GF-D8 (cell line): ENCODE data around the gene CBLN3.

Experiments
- DNase-seq: peaks from one replicate; lab custom pipeline; 2025; lab: John Stamatoyannopoulos, UW

CBLN3 gene

GRCh38 chr14:24425704-24426103 is 3.8 kb downstream of the CBLN3 start:
- DNase-seq: no peak

- no peak for DNase-seq
Observed at GRCh38 chr14:24422694-24423601, 6.5 kb downstream of the CBLN3 start.

- DNase-seq: peak; percentile 41
Observed at GRCh38 chr14:24422261-24422660, 7.2 kb downstream of the CBLN3 start.

GRCh38 chr14:24418492-24418873 is 11.0 kb downstream of the CBLN3 start:
- DNase-seq: no peak

- no peak for DNase-seq
Observed at GRCh38 chr14:24417832-24418491, 11.5 kb downstream of the CBLN3 start.

GRCh38 chr14:24416932-24417619 is 12.4 kb downstream of the CBLN3 start:
- no peak for DNase-seq

GRCh38 chr14:24416254-24416931 is 13.1 kb downstream of the CBLN3 start:
- no peak for DNase-seq

GRCh38 chr14:24415421-24416253 is 13.8 kb downstream of the CBLN3 start:
- no peak for DNase-seq

GRCh38 chr14:24414732-24415420 is 14.6 kb downstream of the CBLN3 start:
- DNase-seq: no peak

- no peak for DNase-seq
Observed at GRCh38 chr14:24414077-24414476, 15.4 kb downstream of the CBLN3 start.

GRCh38 chr14:24411443-24412389 is 17.8 kb downstream of the CBLN3 start:
- DNase-seq: no peak

- DNase-seq: no peak
Observed at GRCh38 chr14:24409956-24410355, 19.5 kb downstream of the CBLN3 start.

GRCh38 chr14:24409192-24409591 is 20.3 kb downstream of the CBLN3 start:
- DNase-seq: no peak

GRCh38 chr14:24408764-24409163 is 20.7 kb downstream of the CBLN3 start:
- DNase-seq: no peak

- DNase-seq: no peak
Observed at GRCh38 chr14:24407608-24408325, 21.7 kb downstream of the CBLN3 start.

- DNase-seq: no peak
Observed at GRCh38 chr14:24406416-24406815, 23.1 kb downstream of the CBLN3 start.

GRCh38 chr14:24404814-24405213 is 24.7 kb downstream of the CBLN3 start:
- no peak for DNase-seq

GRCh38 chr14:24403294-24403998 is 26.0 kb downstream of the CBLN3 start:
- DNase-seq: no peak
